Esophagus (tissue), 2 donors: ENCODE measurements around the gene ACVRL1. TPM values are rescaled to one million over a fixed set of nuclear protein-coding genes. Genes with fewer than 3 reads are reported as not detected.
"Not testable (repeated sequence)": the region's sequence is repeated elsewhere in the genome, so short reads cannot be mapped to it uniquely, and the experiment has no call there.

Source experiments
- H3K27ac ChIP-seq, 2 donors: one replicate each; pipeline ENCODE4 v1.5.1; 2013; ENCODE audit warnings: low read depth in 2 of 2, mild to moderate bottlenecking in 2 of 2, inconsistent platforms in 1 of 2, low read length in 1 of 2, moderate library complexity in 1 of 2
- H3K27me3 ChIP-seq, 2 donors: one replicate each; pipeline ENCODE4 v1.6.1; 2013; ENCODE audit warnings: low read length in 2 of 2, control low read depth in 1 of 2, mild to moderate bottlenecking in 1 of 2; ENCODE audit not compliant: insufficient read depth in 2 of 2, control insufficient read depth in 1 of 2
- H3K36me3 ChIP-seq, 2 donors: one replicate each; pipeline ENCODE4 v1.6.1; 2013; ENCODE audit warnings: low read length in 1 of 2; ENCODE audit not compliant: control insufficient read depth in 2 of 2, insufficient read depth in 2 of 2
- H3K4me1 ChIP-seq, 2 donors: one replicate each; pipeline ENCODE4 v1.6.1; 2013; ENCODE audit warnings: low read length in 1 of 2; ENCODE audit not compliant: control insufficient read depth in 2 of 2, insufficient read depth in 2 of 2
- H3K4me3 ChIP-seq, 2 donors: one replicate each; pipeline ENCODE4 v1.5.1; 2013; ENCODE audit warnings: low read length in 2 of 2, mild to moderate bottlenecking in 2 of 2, low read depth in 1 of 2, moderate library complexity in 1 of 2
- H3K9me3 ChIP-seq, 2 donors: one replicate each; pipeline ENCODE4 v1.6.1; 2013; ENCODE audit warnings: mild to moderate bottlenecking in 2 of 2, low read depth in 1 of 2, low read length in 1 of 2, moderate library complexity in 1 of 2; ENCODE audit not compliant: control insufficient read depth in 2 of 2, insufficient read depth in 1 of 2
- WGBS, 2 donors: extraction: QIAGEN DNeasy Blood & Tissue Kit; methylation state at CpG; one replicate each; pipeline ENCODE4 v1.1.7; 2013; 5-methylcytosine and 5-hydroxymethylcytosine counted together
- polyA plus RNA-seq, 2 donors: library from polyadenylated mRNA; stranded (reverse); fragments of 200-250 nt; gene quantifications; one replicate each; pipeline ENCODE4 v1.2.3, GENCODE V29; 2013
- donor health status: healthy with polysubstance abuse.
- donor health status: Bipolar disorder and iron deficiency.

ACVRL1 gene
- polyA plus RNA-seq, 2 donors = 3.4 to 5.2 TPM

DNA sequence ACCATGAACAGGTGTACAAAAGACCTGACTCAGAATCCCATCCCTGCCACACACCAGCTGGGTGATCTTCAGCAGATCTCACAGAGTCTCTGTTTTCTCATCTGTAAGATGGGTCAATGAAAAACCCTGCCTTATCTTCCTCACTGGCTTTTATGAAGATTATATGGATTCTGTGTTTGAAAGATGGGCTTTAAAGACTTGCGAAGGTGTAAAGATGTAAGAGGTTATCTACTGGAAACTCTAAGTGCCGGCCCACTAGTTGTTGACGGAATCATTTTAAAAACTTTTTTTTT lies 34.7 kb upstream of the ACVRL1 start:
- WGBS, 2 donors = 88 to 91% methylated on average over 3 of the region's 3 CpGs

DNA sequence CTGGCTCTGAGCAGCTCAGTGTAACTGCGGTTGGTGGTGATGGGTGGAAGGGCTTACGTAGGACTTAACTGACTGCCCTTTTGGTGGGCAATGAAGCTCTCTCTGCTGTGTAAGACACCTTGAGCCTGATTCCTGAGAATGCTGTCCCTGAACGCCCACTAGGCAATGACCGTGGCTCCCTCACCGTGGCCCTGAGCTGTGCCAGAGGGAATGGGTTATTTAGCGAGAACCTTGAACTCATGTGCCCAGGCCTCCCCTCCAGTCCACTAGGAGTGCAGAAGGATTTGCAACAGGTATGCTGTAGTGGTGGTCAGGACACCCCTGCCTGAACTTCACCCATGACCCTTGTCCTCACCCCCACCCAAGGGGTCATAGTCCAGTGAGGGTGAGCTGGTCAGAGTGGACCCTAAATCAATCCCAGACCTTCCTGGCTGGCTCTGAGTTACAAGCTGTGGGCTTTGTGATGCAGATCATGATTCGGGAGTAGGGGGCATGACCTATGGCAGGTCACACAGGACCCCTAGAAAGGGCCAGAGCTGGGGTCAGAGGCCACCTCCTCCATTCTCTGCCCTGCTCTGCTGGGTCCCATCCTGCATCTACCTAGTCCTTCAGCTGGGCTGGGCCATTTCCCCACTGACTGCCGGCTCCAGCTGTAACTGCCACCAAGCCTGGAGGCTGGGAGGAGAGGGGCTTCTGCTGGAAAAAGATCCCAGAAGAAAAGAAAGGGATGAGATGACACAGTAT lies 33.9 kb upstream of the ACVRL1 start:
- H3K36me3 ChIP-seq = no peaks in the 10 kb centered on the region
- no peak overlapping the region for H3K27ac ChIP-seq
- H3K9me3 ChIP-seq = peaks cover 0 to 2% of the 10 kb centered on the region in 2 donors
- H3K4me3 ChIP-seq = no peak overlapping the region
- WGBS, 2 donors = 80 to 82% methylated on average over 8 of the region's 8 CpGs
- peaks cover 0 to 4% of the 10 kb centered on the region in 2 donors for H3K4me1 ChIP-seq
- peaks cover 0 to 6% of the 10 kb centered on the region in 2 donors for H3K27me3 ChIP-seq

More for the DNA sequence above, 34.7 kb upstream of the ACVRL1 start:
- Histone ChIP-seq H3K36me3 (no peaks in the 10 kb centered on the region), H3K9me3 (peaks cover 0 to 2% of the 10 kb centered on the region in 2 donors), H3K4me1 (peaks cover 0 to 4% of the 10 kb centered on the region in 2 donors), H3K4me3 (no peak overlapping the region), H3K27me3 (peaks cover 0 to 6% of the 10 kb centered on the region in 2 donors), H3K27ac (no peak overlapping the region)

DNA sequence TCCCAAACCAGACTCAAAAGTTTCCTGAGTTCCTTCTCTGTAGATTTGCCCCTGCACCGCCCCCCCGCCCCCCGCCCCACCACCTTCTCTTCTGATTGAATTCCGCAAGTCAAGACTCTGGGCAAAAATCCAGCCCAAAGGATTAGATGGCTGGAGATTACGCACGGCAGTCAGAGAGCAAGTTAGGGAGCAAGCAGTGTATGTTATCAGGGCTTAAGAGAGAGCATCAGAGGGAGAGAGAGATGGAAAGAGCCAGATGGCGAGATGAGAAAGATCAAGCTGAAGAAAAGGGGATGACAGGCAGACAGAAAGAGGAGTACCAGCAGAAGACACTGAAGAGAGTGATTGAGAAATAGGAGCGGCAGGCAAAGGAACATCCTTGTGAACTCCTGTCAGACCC lies 33.3 kb upstream of the ACVRL1 start:
- WGBS, 2 donors = 42 to 45% methylated on average over 8 of the region's 8 CpGs
- Histone ChIP-seq H3K36me3 (no peaks in the 10 kb centered on the region), H3K4me3 (no peak overlapping the region), H3K27ac (no peak overlapping the region), H3K27me3 (peaks cover 0 to 4% of the 10 kb centered on the region in 2 donors), H3K4me1 (peaks cover 0 to 2% of the 10 kb centered on the region in 2 donors), H3K9me3 (no peaks in the 10 kb centered on the region)

DNA sequence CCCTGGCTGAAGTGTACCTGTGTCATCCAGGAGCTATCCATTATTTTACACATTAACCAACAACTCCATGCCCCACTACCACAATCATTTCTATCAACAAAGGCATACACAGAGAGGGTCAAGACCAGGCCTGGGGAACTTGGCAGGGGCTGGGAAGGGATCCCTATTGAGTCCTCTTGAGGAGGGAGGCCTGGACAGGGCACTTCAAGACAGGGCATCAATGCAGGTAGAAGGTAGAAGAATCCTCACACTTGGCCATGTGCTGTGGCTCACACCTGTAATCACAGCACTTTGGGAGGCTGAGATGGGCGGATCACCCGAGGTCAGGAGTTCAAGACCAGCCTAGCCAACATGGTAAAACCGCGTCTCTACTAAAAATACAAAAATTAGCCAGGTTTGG lies 32.8 kb upstream of the ACVRL1 start:
- Histone ChIP-seq H3K9me3 (no peaks in the 10 kb centered on the region), H3K4me1 (no peaks in the 10 kb centered on the region), H3K27ac (no peak overlapping the region), H3K27me3 (no peaks in the 10 kb centered on the region), H3K36me3 (no peaks in the 10 kb centered on the region), H3K4me3 (no peak overlapping the region)
- 86 to 88% methylated on average over 4 of the region's 4 CpGs for WGBS, 2 donors

DNA sequence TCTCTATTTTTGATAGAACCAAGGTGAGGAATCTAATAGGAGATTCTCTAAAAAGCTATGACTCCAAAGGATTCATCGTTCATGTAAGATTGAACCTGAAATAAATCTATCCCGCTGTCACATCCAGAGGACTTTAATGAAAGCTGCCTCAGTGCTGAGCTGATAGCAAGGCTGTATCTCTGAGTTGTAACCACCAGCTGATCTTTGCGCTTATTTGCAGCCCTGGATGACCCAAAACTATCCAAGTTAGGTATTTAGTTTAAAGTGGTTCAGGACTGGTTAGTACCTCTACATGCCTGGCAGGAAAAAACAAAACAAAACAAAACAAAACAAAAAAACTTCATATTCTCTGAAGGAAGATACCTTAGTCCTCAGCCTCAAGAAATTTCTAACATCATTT lies 28.2 kb upstream of the ACVRL1 start:
- H3K27me3 ChIP-seq = no peaks in the 10 kb centered on the region
- no peaks in the 10 kb centered on the region for H3K9me3 ChIP-seq
- 84 to 87% methylated on average over 3 of the region's 3 CpGs for WGBS, 2 donors
- H3K4me3 ChIP-seq = no peak overlapping the region
- no peaks in the 10 kb centered on the region for H3K36me3 ChIP-seq
- H3K27ac ChIP-seq = no peak overlapping the region
- no peaks in the 10 kb centered on the region for H3K4me1 ChIP-seq

DNA sequence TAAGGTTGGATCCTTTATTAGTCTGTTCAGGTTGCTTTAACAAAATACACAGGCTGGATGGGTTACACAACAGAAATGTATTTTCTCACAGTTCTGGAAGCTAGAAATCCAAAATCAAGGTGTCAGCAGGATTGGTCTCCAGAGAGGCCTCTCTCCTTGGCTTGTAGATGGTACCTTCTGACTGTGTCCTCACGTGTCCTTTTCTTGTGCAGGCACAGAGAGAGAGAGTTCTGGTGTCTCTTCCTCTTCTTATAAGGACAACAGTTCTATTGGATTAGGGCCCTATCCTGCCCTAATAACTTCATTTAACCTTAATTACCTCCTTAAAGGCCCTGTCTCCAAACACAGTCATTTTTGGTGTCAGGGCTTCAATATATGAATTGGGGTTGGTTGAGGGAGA lies 24.0 kb upstream of the ACVRL1 start:
- Histone ChIP-seq H3K4me3 (no peak overlapping the region), H3K4me1 (no peaks in the 10 kb centered on the region), H3K27me3 (no peaks in the 10 kb centered on the region), H3K9me3 (no peaks in the 10 kb centered on the region), H3K27ac (no peak overlapping the region), H3K36me3 (no peaks in the 10 kb centered on the region)
- 79 to 86% methylated on average over 1 of the region's 1 CpG for WGBS, 2 donors

DNA sequence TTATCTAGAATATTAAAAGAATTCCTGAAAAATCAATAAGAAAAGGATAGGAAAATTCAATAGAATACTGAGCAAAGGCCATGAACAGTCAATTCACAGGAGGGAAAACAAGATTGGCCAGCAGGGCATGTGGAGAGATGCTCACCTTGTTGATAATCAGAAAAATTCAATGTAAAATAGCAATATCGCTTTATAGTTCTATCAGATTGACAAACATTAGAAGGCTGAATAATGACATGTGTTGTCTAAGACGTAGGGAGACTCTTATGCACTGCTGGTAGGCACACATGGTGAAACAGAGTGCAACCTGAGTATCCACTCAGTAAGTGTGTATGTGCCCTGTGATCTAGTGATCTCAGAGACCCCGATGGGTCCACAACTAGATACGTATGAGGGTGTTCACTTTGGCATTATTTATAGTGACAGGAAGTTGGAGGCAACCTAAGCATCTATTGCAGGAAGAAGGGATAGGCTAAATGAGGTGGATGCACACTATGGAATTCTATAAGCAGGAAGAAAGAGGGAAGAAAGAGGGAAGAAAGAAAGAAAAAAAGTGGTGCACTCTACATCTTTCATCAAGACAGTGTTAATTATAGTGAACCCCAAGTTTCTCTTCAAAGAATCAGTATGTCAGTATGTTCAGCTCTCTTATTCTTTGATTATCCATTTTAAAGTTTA lies 23.2 kb upstream of the ACVRL1 start:
- WGBS, 2 donors = 85 to 86% methylated on average over 4 of the region's 4 CpGs
- no peak overlapping the region for H3K4me3 ChIP-seq
- H3K9me3 ChIP-seq = no peaks in the 10 kb centered on the region
- H3K27me3 ChIP-seq = no peaks in the 10 kb centered on the region
- no peaks in the 10 kb centered on the region for H3K4me1 ChIP-seq
- H3K36me3 ChIP-seq = no peaks in the 10 kb centered on the region
- H3K27ac ChIP-seq = no peak overlapping the region

DNA sequence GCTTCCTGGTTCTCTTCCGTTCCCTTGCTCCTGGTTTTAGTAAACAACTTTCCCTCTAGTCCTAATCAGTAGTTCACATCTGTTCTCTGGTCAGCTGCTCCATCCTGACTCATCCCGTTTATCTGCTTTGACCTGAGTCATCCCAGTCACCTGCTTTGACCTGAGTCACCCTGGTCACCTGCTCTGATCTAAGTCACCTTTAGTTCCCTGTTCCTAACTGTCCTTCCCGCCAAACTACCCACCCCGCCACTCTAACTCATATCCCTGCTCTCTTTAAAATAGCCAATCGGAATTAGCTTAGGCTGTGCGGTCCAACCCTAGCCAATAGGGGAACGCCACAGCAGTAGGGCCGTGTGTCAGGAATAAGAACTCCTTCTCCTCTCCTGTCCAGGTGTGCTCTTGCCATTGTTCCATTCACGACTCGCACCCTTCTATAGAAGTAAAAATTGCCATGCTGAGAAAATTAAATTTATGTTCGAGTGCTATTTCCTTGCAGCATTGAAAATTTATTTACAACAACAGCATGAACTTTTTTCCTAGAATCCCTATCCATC lies 22.6 kb upstream of the ACVRL1 start:
- Histone ChIP-seq H3K27me3 (no peaks in the 10 kb centered on the region), H3K9me3 (no peaks in the 10 kb centered on the region), H3K27ac (no peak overlapping the region), H3K4me1 (no peaks in the 10 kb centered on the region), H3K36me3 (no peaks in the 10 kb centered on the region), H3K4me3 (no peak overlapping the region)
- WGBS, 2 donors = 81 to 86% methylated on average over 11 of the region's 11 CpGs

DNA sequence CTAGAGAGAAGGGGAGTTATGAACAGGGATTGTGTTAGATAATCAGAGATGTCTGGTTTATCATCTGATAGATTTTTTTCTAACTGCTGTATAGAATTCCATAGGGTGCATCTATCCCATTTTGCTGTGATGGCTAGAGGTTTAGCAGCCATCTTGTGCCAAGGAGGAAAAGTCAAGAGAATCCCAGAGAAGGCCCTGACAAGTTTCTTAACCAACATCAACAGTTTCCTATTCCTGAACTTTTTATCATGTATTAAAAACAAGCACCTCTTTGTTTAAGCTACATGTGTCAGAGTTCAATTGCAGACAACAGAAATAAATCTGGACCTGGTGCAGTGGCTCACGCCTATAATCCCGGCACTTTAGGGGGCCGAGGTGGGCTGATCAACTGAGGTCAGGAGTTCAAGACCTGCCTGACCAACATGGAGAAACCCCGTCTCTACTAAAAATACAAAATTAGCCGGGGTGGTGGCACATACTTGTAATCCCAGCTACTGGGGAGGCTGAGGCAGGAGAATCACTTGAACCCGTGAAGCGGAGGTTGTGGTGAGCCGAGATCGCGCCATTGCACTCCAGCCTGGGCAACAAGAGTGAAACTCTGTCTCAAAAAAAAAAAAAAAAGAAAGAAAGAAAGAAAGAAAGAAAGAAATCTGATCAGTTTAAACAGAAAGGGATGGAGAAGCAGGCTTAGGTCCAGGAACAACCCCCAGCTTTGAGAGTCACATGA lies 21.8 kb upstream of the ACVRL1 start:
- H3K27me3 ChIP-seq, H3K9me3 ChIP-seq, H3K4me3 ChIP-seq, H3K4me1 ChIP-seq, H3K27ac ChIP-seq, H3K36me3 ChIP-seq: not testable (repeated sequence)
- 83% methylated on average over 10 of the region's 10 CpGs for WGBS, 2 donors
